HL-60 (cell line): ENCODE measurements around the gene CD74.

Experiments used
- SPI1 ChIP-seq: IDR thresholded peaks from 2 replicates; pipeline ENCODE4 v1.6.1; 2012; ENCODE audit warnings: low read depth, mild to moderate bottlenecking, borderline replicate concordance
- TF ChIP-seq, protein P1 (sequence below): IDR thresholded peaks from one replicate; pipeline ENCODE4 v1.5.1; 2011; ENCODE audit warnings: low read length, control low read depth, inconsistent platforms; ENCODE audit not compliant: insufficient read depth

- TF ChIP-seq, protein P1, sequence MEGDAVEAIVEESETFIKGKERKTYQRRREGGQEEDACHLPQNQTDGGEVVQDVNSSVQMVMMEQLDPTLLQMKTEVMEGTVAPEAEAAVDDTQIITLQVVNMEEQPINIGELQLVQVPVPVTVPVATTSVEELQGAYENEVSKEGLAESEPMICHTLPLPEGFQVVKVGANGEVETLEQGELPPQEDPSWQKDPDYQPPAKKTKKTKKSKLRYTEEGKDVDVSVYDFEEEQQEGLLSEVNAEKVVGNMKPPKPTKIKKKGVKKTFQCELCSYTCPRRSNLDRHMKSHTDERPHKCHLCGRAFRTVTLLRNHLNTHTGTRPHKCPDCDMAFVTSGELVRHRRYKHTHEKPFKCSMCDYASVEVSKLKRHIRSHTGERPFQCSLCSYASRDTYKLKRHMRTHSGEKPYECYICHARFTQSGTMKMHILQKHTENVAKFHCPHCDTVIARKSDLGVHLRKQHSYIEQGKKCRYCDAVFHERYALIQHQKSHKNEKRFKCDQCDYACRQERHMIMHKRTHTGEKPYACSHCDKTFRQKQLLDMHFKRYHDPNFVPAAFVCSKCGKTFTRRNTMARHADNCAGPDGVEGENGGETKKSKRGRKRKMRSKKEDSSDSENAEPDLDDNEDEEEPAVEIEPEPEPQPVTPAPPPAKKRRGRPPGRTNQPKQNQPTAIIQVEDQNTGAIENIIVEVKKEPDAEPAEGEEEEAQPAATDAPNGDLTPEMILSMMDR: no peak
- TF ChIP-seq SPI1: peak; percentile 56; the same call in 1 of the 2 replicates
Observed at GRCh38 chr5:150454492-150455229, 42.0 kb upstream of the CD74 start.
